Measurements from ENCODE around the gene TERT. TPM values are rescaled to one million over a fixed set of nuclear protein-coding genes. Genes with fewer than 3 reads are reported as not detected.

The TERT gene
- total and polyA plus RNA-seq, 2 experiments from 2014 or later: 0.08 TPM; not detected in 1

GRCh38 chr5:1259806-1260480 is 34.9 kb downstream of the TERT start:
- no peak for DNase-seq (ENCODE audit: low spot score)
- H3K27ac ChIP-seq: no peak overlapping the region
- H3K27me3 ChIP-seq: no peaks in the 10 kb centered on the region
- TF ChIP-seq EZH2 (IDR thresholded peaks at IDR 0.05; ENCODE audit: borderline replicate concordance) (no peak), EZH2phosphoT487 (IDR thresholded peaks at IDR 0.05; ENCODE audit: low read depth, severe bottlenecking, unreplicated experiment) (no peak)
- TF ChIP-seq, protein P1, sequence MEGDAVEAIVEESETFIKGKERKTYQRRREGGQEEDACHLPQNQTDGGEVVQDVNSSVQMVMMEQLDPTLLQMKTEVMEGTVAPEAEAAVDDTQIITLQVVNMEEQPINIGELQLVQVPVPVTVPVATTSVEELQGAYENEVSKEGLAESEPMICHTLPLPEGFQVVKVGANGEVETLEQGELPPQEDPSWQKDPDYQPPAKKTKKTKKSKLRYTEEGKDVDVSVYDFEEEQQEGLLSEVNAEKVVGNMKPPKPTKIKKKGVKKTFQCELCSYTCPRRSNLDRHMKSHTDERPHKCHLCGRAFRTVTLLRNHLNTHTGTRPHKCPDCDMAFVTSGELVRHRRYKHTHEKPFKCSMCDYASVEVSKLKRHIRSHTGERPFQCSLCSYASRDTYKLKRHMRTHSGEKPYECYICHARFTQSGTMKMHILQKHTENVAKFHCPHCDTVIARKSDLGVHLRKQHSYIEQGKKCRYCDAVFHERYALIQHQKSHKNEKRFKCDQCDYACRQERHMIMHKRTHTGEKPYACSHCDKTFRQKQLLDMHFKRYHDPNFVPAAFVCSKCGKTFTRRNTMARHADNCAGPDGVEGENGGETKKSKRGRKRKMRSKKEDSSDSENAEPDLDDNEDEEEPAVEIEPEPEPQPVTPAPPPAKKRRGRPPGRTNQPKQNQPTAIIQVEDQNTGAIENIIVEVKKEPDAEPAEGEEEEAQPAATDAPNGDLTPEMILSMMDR (IDR thresholded peaks at IDR 0.05; ENCODE audit: poor library complexity): no peak
- H3K36me3 ChIP-seq (replicated peaks; ENCODE audit: insufficient read depth, low read depth): no peaks in the 10 kb centered on the region
- H4K20me1 ChIP-seq (ENCODE audit: insufficient read depth, poor library complexity, severe bottlenecking): no peaks in the 10 kb centered on the region
- H2AFZ ChIP-seq: no peak overlapping the region
- H3K4me1 ChIP-seq (ENCODE audit: insufficient read depth): no peaks in the 10 kb centered on the region
- H3K9me2 ChIP-seq (replicated peaks; ENCODE audit: insufficient read depth): no peaks in the 10 kb centered on the region
- H3K9me3 ChIP-seq (ENCODE audit: low read depth): no peaks in the 10 kb centered on the region
- no peak overlapping the region for H3K4me3 ChIP-seq
- 95% methylated on average over 17 of the region's 23 CpGs for WGBS (ENCODE audit: low lambda C conversion rate, missing lambda C conversion rate)
- no peak overlapping the region for H3K4me2 ChIP-seq
- no peaks in the 10 kb centered on the region for H3K79me2 ChIP-seq

- H3K4me2 ChIP-seq: no peak overlapping the region
- WGBS (ENCODE audit: low lambda C conversion rate, missing lambda C conversion rate): 85% methylated on average over 13 of the region's 13 CpGs
Measured at GRCh38 chr5:1257841-1258240, 37.0 kb downstream of the TERT start.

GRCh38 chr5:1257363-1257762 is 37.5 kb downstream of the TERT start:
- H2AFZ ChIP-seq: no peak overlapping the region
- TF ChIP-seq, protein P1 (IDR thresholded peaks at IDR 0.05; ENCODE audit: poor library complexity): no peak
- TF ChIP-seq EZH2 (IDR thresholded peaks at IDR 0.05; ENCODE audit: borderline replicate concordance) (no peak), EZH2phosphoT487 (IDR thresholded peaks at IDR 0.05; ENCODE audit: low read depth, severe bottlenecking, unreplicated experiment) (no peak)
- no peak overlapping the region for H3K4me3 ChIP-seq
- no peaks in the 10 kb centered on the region for H3K9me2 ChIP-seq (replicated peaks; ENCODE audit: insufficient read depth)
- H3K27ac ChIP-seq: no peak overlapping the region
- H3K9me3 ChIP-seq (ENCODE audit: low read depth): no peaks in the 10 kb centered on the region
- DNase-seq (ENCODE audit: low spot score): no peak
- H3K79me2 ChIP-seq: no peaks in the 10 kb centered on the region
- H3K36me3 ChIP-seq (replicated peaks; ENCODE audit: insufficient read depth, low read depth): no peaks in the 10 kb centered on the region
- H3K4me2 ChIP-seq: no peak overlapping the region
- H3K27me3 ChIP-seq: no peaks in the 10 kb centered on the region
- WGBS (ENCODE audit: low lambda C conversion rate, missing lambda C conversion rate): 92% methylated on average over 17 of the region's 17 CpGs
- no peaks in the 10 kb centered on the region for H4K20me1 ChIP-seq (ENCODE audit: insufficient read depth, poor library complexity, severe bottlenecking)
- no peaks in the 10 kb centered on the region for H3K4me1 ChIP-seq (ENCODE audit: insufficient read depth)

More at GRCh38 chr5:1257841-1258240, 37.0 kb downstream of the TERT start:
- Histone ChIP-seq H3K36me3 (replicated peaks; ENCODE audit: insufficient read depth, low read depth) (no peaks in the 10 kb centered on the region), H3K27ac (no peak overlapping the region), H3K4me3 (no peak overlapping the region), H3K9me2 (replicated peaks; ENCODE audit: insufficient read depth) (no peaks in the 10 kb centered on the region), H3K79me2 (no peaks in the 10 kb centered on the region), H3K27me3 (no peaks in the 10 kb centered on the region), H3K9me3 (ENCODE audit: low read depth) (no peaks in the 10 kb centered on the region), H2AFZ (no peak overlapping the region), H4K20me1 (ENCODE audit: insufficient read depth, poor library complexity, severe bottlenecking) (no peaks in the 10 kb centered on the region), H3K4me1 (ENCODE audit: insufficient read depth) (no peaks in the 10 kb centered on the region)
- TF ChIP-seq EZH2 (IDR thresholded peaks at IDR 0.05; ENCODE audit: borderline replicate concordance) (no peak), EZH2phosphoT487 (IDR thresholded peaks at IDR 0.05; ENCODE audit: low read depth, severe bottlenecking, unreplicated experiment) (no peak)
- TF ChIP-seq, protein P1 (IDR thresholded peaks at IDR 0.05; ENCODE audit: poor library complexity): no peak
- DNase-seq (ENCODE audit: low spot score): no peak

Data from hepatocyte (in vitro differentiated cells).